NCI-H446 treated with DMSO at 0.1 percent for 48 hours (cell line): ENCODE data around the gene SDCCAG8.

Experiments used
- DNase-seq: peaks from one replicate; lab custom pipeline; 2025; lab: John Stamatoyannopoulos, UW

Gene SDCCAG8

DNA sequence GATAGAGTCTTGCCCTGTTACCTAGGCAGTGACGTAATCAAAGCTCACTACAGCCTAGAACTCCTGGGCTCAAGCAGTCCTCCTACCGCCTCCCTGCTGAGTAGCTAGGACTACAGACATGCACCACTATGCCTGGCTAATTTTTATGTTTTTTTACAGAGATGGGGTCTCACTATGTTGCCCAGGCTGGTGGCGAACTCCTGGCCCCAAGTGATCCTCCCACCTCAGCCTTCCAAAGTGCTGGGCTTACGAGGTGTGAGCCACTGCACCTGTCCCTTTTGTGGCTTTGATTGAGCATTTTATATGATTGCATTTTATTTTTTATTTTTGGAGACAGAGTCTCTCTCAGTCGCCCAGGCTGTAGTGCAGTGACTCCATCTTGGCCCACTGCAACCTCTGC, 25.8 kb downstream of the SDCCAG8 start:
- DNase-seq: no peak

DNA sequence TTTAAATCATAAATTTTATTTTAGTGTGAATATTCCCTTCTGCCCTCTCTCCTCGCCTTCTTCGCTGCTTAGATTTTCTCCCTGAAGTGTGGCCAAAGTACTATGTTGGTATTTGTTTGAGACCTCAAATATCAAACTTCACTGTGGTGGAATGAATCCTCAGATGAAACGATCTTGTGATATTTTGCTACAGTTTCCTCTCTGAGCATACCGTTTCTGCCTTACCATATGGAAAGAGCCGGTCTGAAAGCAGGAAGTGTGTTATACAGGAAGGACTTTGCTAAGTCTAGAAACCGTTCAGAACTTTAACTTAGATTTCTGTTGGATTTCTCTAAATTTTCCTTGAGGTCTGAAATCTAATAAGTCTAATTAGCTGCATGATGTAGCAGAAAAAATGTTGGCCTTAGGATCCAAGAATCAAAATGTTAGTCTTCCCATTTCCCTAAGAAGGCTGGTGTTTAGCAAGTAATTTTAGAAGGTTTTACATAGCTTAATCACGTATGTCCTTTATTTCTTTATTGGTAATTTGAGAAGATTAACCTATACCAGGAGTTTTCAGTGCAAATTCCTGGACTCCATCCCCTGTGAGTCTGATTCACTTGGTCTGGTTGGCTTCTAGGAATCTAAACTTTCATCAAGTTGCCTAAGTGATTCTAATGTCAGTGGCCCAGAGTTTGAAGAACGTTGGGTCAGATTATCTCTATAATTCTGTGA, 30.7 kb downstream of the SDCCAG8 start:
- DNase-seq: no peak

DNA sequence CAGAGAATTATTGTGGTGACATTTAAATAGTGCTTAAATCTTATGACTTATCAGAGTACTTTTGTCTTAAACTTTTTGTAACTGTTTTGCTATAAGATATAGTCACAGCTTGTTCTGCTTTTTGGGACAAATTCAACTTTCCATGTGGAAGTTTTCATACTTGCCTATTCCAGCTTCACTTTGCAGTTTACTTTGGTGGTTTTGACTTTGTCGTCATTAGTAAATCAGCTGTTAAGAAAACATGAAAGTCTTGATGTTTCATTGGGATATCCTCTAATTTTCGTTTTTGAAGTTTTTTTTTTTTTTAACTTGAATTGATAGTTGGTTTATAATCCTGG, 31.3 kb downstream of the SDCCAG8 start:
- no peak for DNase-seq

DNA sequence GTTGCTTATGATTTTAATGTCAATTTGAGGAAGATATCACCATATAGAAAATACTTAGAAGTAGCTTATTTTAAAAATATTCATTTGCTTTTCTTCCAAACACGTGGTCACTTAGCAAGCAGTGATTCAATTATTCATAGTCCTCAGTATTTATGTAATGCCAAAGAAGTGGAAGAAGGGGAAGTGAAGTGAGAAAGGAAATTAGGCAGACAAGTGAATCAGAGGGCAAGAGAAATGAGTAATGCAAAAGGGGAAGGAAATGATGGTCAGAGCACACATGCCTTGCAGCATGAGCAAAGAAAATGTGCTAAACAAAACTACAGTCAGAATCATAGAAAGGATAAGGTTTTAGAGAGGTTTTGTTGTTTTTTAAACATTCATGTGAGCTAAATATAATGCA, 31.8 kb downstream of the SDCCAG8 start:
- no peak for DNase-seq

DNA sequence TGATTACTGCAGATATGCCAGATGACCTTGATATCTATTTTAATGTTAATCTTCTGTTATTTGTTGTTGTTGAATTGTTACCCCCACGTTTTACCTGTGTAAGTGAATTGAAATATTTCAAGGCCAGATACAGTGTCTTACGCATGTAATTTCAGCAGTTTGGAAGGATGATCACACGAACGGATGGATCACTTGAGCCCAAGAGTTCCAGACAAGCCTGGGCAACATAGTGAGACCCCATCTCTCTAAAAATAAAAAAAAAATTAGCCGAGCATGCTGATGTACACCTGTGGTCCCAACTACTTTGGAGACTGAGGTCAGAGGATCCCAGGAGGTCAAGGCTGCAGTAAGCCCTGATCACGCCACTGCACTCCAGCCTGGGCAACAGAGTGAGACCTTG, 32.2 kb downstream of the SDCCAG8 start:
- no peak for DNase-seq

DNA sequence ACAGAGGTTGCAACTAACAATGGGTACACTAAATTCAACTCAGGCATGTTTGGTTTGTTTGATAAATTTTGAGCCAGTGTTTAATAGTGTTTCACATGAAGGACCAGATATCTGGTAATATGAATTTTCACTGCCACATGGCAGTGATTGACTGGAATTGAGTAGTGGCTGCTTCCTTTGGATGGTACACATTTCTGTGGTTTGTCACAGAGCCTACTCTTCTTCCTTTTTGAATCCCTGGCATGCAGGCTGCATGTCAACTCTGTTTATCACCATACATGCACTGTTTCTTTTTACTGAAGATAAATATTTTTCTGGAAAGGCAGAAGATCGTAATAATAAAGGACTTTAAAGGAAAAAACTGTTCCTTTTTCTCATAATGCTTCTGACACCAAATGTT, 35.5 kb downstream of the SDCCAG8 start:
- no peak for DNase-seq

DNA sequence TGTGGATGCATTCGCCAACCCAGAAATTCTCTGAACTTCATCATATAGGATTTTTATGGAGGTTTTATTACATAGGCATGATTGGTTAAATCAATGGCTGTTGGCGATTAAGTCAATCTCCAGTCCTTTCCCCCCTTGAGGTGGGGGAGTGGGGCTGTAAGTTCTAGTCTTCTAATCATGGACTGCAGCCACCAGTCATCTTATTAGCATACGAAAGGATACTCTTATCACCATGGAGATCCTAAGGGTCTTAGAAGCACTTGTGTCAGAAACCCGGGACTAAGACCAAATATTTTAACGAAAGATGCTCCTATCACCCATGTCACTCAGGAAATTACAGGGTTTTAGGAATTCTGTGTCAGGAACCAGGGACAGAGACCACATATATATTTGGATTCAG, 36.3 kb downstream of the SDCCAG8 start:
- no peak for DNase-seq

DNA sequence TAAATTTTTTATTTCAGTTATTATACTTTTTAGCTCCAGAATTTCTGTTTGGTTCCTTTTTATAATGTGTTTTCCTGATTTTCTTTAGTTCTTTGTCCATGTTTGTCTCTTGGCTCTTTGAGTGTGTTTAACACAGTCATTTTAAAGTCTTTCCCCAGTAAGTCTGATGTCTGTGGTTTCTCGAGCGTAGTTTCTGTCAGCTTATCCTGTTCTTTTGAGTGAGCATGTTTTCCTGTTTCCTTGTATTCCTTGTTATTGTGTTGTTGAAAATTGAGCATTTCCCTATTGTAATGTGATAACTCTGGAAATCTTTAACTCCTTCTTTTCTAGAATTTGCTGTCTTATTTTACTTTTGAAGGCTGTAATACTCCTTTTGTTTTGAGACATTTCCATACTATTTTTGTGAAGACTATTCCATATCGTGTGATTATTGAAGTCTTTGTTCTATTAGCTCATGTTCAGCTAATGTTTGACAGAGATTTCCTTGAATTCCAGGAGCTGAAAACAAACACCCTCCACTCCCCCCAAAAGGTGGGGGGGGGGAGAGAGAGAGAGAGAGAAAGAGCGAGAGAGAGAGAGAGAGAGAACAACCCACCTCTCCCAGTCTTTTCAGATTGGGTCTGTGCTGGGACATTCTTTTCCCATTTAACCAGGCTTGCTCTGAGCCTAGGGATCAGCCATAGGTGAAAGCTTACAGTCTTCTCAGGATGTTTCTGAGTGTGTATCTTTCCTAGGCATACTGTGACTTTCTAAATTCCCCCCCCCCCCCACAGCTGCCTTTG, 38.3 kb downstream of the SDCCAG8 start:
- no peak for DNase-seq

DNA sequence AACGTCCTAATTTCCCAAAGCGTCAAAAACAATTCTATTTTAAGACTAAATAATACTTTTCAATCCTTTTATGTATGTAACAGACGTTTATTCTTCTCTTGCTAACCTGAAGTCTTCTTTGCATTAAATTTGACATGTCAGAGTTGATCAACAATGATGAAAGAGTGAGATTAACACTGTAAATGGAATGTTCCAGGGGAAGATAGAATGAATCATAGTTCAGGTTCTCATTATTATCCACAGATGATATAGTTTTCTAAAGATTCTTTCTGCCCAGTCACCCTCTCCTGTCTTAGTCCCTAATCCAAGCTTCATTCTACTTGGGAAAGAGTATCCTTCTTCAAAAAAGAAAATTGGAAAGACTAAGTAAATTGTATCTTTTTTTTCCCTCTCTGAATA, 38.9 kb downstream of the SDCCAG8 start:
- no peak for DNase-seq

DNA sequence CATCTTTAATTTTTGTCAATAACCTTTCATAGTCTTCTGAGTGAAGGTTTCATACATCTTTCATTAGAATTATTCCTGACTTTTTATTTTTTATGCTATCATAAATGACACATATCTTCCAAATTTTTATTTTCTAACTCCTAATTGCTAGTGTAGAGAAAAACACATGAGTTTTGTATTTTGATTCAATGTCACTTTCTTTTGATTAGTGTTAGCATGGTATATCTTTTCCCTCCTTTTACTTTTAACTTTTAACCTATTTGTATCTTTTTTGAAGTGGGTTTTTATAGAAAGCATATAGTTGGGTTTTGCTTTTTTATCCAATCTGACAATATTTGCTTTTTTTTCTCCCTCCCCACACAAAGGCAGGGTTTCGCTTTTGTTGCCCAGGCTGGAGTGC, 43.2 kb downstream of the SDCCAG8 start:
- no peak for DNase-seq

DNA sequence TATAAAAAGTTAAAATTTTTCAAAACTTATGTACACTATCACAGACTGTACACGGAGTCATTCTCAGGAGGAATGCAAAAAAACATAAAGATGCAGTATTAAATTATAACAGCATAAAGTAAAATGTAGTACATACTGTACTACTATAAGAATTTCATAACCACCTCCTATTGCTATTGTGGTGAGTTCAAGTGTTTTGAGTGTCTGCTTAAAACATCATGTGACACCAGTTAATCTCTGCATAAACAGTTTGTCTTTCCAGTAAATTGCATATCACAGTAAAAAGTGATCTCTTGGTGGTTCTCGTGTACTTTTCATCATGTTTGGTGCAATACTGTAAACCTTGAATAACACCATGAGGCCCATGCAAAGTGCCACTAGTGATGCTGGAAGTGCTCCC, 45.2 kb downstream of the SDCCAG8 start:
- no peak for DNase-seq

DNA sequence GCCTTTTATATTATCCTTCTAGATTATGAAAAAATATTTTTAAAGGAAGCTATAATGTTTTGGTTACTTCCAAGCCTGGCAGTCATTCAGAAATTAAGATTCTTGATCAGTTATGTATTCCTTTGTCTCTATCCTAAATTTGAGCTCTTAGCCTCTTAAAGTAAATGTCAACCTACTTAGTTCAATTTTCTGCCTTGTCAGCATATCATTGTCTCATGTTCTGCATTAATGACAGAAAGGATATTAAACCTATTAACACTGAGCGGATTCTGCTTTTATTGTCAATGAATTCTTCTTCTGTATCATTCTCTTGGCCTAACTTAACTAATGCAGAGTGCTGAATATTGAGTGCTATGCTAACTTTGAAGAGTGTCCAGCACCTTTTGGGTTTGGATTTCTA, 56.0 kb downstream of the SDCCAG8 start:
- no peak for DNase-seq

DNA sequence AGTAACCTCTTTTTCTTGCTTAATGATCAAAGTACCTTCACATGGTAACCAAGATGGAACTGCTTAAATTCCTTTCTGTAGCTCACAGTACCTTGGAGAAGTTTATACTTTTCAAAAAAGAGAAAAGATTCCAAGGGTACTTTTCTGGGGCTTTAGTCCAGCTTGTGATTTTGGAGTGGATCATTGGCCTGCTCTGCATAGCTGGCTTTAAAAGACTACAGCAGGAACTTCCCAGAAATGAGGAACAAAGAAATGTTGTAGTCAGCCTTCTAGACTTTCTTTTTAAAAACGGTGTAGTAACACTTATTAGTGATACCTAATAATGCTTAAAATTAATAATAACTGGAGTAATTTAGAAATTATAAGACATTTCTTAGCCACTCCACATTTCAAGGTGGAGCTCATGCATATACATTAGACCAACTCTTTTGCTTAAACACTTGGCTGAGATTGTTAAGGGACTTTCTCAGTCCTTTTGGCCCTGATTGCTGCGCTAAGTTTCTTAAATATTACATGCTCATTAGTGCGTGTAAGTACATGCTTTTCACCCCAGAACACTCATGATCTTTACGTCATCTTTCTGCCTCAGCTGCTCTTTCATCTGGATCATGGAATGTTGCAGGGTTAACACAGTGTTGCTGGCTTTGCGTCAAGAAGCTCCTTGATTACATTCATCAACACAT, 57.3 kb downstream of the SDCCAG8 start:
- DNase-seq: peak; percentile 8

DNA sequence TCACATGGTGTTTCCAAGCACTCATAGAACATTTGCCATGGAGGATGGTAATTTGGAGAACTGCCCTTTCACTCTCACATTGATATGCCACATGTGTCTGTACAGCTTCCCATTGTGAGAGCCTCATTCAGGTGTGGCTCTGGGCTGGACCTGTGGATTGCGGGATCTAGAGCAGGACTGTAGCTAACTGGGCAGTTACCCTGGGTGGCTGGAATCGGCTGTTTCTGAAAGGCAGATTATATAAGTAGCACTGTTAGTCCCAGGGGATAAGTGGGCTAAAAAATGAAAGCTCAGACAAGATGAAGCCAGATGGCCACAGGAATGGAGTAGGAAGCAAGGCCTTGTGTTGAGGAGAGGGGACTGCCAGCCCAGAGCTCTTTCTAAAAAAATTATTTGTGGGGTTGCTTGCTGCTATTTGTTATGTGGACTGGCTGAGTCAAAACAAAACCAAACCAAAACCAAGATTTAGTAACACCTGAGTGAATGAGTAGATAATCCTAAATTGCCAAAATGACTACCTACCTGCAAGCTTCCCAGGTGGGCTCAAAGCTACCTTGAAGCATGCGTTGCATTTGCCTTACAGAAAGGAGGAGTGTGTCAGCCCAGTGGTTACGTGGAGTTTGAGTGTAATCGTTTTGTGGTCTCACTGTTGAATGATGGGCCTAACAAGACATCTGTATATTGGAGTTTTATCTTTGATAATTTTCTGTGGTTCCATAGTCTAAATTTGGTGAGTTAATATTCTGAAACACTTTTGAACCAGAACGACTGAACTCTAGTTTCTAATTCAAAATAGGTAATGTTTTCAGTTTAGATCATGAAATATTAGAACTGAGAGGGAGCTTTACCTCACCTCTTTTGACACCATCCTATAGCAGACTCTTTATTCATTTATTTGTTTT, 58.0 kb downstream of the SDCCAG8 start:
- DNase-seq: peak; percentile 7

DNA sequence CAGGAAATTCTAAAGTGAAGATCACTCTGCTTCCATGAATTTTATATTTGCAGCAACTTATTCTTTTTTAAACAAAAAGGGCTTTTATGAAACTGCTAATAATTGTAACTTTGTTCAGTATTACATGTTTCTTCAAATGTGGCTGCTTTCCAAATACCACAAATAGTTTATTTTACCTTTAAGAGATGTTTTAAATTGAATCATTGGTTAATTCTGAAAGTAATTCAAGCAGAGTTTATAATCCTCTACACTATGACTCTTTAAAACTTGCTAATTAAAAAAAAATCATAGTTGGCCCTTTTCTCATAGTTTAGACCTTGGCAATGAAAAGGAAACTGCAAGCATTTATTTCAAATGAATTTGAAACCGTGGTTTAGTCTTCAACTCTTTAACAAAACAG, 59.6 kb downstream of the SDCCAG8 start:
- no peak for DNase-seq

DNA sequence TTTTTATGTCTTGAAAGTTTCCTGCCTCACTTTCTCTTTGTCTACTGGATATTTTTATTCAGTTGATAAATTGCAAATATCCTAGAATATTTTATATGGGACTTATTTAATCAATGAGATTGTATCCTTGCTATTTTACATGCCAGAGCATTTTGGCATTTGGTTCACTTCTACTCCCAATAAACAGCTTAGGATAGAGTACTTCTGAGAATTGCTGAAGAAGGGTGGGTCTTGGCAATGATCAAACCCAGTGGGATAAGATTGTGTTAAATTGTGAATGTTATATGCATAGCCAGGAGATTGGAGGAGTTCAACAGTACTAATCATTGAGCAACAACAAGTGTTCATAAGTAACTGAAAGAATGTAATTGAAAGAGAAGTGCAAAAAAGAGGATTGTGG, 60.1 kb downstream of the SDCCAG8 start:
- no peak for DNase-seq

DNA sequence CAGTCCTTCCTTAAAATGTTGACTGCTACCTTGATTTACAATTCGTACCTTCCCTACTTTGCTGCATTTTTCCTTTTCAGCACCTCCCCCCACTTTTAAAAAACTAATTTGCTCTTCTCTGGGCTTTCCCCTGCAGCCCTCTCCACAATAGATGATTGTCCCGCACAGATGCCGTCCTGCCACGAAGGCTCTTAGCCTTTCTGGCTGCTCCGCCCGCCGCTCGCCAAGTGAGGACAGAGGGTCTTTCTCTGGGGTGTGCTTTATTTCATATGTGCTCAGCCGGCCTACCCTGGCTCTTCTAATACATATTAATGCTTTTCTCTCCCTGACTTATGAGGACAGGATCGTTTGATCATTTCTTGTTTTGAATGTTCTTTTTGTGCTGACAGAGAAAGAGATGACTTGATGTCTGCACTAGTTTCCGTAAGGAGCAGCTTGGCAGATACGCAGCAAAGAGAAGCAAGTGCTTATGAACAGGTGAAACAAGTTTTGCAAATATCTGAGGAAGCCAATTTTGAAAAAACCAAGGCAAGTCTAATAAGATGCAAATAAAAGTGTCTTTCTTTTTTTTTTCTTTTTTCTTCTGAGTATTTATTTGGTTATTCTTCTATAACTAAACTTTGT, 60.6 kb downstream of the SDCCAG8 start:
- DNase-seq: no peak

DNA sequence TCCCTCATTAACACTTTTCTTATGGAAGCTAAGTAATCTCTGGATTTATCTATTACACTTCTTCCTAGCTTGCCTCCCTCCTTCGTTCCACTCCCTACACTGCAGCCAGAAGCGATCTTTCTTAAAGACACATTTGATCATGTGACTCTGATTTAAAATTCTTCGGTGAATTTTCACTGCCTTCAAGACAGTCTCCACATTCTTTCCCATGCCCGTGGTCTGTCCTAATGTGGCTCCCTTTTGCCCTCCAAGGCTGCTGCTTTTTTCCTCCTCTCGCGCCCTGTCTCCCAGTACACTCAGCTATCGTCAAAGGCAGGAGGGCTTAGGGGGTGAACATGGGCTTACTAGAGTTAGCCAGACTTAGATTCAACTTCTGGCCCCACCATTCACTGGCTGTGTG, 64.4 kb downstream of the SDCCAG8 start:
- DNase-seq: no peak

DNA sequence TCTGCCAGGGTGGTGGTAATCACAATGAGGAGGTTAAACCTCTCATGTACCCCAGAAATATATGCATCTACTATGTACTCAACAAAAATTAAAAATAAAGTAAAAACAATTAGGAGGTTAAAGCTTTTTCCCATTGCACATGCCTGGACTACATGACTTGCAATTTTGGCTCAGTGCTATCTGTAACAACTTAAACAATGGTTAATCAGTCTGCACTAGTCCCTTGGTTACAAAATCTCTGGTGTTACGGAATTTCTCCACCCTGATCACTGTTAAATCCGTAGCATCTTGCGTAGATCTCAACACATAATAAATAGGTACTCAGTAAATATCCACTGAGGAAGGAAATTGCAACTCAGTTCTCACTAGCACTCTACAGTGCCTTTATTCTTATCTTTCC, 66.5 kb downstream of the SDCCAG8 start:
- DNase-seq: no peak

DNA sequence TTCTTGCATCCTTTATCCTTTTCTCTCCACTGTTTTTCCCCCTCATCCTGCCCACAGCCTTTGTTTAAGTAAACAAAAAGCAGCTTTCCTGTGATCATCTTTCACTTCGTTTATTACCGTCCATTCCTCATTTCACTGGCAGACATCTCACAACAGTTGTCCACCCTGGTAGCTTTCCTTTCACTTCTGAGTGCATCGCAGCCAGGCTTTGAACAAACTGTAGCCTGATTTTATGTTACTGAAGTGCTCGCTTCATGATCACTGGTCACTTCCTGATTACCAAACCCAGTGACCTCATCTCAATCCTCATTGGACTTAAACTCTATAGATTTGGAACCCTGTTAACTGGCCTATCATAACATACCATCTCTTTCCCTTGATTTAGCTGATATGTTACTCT, 67.7 kb downstream of the SDCCAG8 start:
- no peak for DNase-seq

DNA sequence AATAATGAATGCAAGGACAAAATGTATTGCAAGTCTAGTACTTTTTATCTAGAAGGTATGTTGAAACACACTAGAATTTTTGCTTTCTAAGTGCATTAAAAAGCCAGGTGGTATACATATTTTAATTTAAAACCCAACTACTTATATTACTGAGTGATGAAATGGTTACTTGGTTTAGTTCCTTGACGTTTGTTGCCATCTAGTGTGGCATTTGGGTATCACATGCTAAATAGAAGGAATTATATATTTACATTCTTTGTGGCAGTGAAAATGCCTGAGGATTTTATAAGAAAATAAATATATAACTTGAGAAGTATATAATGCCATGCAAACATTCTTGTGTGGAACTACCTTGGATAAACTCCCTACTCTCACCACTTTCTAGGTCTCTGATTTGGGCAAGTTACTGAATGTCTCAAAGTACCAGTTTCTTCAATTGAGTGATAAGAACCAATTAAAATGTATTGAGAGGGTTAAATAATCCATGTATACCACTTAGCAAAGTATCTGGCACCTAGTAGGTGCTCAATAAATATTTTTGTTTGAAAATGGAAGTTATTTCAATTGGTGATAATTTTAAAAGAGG, 69.6 kb downstream of the SDCCAG8 start:
- peak; percentile 44 for DNase-seq
